ENCODE measurements around the gene FUBP1.
"Not testable (repeated sequence)": the region's sequence is repeated elsewhere in the genome, so short reads cannot be mapped to it uniquely, and the experiment has no call there.

The FUBP1 gene

GRCh38 chr1:77987919-77988318 lies 9.0 kb upstream of the FUBP1 start:
- no peak for DNase-seq

- DNase-seq = no peak
These were observed 7.9 kb upstream of the FUBP1 start for GRCh38 chr1:77986810-77987209.

GRCh38 chr1:77984629-77985028 lies 5.8 kb upstream of the FUBP1 start:
- DNase-seq = no peak

DNA sequence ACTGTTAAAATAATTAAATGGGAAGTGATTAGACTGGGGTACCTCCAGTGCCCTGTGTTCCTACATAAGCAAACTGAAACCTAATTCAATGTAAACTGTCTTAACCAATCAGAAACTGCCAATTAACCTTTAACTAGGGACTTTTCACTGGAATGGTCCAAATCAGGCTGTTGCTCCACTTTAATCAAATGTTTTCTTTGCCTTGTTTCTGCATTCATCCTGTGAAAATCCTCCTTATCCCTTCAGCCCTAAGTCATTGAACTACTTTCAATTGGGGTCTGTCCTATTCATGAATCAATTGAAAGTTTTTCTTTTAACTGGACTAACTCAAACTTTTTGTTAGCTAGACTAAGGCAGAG lies 5.1 kb upstream of the FUBP1 start:
- DNase-seq = no peak

DNA sequence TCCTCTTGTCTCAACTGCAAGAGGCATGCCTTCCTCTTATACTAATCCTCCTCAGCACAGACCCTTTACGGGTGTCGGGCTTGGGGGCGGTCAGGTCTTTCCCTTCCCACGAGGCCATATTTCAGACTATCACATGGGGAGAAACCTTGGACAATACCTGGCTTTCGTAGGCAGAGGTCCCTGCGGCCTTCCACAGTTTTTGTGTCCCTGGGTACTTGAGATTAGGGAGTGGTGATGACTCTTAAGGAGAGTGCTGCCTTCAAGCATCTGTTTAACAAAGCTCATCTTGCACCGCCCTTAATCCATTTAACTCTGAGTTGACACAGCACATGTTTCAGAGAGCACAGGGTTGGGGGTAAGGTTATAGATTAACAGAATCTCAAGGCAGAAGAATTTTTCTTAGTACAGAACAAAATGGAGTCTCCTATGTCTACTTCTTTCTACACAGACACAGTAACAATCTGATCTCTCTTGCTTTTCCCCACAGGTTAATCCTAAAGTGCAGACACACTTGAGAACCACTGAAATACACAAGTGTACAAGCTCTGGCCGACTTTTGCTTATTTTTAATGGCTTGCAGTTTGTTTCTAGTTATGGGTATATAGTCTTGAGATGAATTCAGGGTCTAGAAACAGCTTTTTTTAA lies 4.6 kb upstream of the FUBP1 start:
- not testable (repeated sequence) for DNase-seq

GRCh38 chr1:77978293-77978968 lies 441 bp downstream of the FUBP1 start:
- DNase-seq = peak; percentile 57

- DNase-seq = no peak
These were observed 931 bp downstream of the FUBP1 start for GRCh38 chr1:77977989-77978292.

DNA sequence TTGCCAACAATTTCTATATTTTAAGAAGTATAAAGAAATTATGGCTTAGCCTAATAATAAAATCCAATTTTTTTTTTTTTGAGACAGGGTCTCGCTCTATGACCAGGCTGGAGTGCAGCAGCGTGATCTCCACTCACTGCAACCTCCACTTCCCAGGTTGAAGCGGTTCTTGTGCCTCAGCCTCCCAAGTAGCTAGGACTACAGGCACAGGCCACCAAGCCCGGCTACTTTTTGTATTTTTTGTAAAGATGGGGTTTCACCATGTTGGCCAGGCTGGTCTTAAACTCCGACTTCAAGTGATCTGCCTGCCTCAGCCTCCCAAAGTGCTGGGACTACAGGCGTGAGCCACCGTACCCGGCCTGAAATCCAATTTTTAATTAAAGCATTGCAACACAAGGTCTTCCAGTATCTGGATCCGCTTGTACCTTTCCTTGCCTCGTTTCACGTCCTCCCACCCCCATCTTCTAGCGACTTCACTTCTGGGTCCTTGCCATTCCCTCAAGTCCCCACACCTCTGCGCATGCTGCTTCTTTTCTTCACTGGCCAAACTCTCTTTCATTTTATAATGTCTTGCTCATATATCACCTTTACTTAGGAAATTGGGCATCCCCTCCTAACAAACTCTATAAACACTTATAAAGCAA lies 2.3 kb downstream of the FUBP1 start:
- DNase-seq = no peak

GRCh38 chr1:77975907-77976306 lies 3.0 kb downstream of the FUBP1 start:
- no peak for DNase-seq

GRCh38 chr1:77975386-77975785 lies 3.5 kb downstream of the FUBP1 start:
- no peak for DNase-seq

DNA sequence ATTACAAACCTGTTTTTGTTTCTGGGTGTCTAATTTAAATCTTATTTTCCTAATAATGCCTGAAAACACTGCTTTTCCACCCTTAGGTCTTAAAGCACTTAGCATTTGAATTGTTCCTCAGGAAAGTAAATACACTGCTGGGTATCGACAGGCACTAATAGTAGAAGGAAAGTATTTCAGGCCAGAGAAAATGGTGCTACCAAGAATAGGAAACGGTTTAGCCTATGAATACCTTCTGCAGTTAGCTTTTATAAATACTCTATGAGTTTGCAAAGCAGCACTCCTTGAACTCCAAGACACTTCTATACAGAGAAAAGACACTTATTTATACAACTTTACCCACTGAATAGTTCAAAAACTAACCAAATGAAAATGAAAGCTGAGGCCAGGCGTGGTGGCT lies 6.8 kb downstream of the FUBP1 start:
- no peak for DNase-seq

DNA sequence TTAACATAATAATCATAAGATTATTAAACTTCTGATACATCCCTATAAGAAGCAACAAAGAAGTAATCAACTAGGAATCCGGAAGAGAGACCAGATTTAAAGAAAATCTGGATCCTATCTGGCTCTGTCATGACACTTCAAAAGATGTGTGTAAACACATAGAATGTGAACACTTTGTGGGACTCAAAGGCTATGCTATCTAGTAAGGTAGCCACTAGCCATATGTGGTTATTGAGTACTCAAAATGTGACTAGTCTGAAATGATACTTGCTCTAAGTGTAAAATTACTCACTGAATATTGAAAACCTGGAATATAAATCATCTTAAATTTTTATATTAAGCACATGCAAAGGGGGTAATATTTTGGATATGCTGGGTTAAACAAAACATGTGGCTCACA lies 8.7 kb downstream of the FUBP1 start:
- no peak for DNase-seq

DNA sequence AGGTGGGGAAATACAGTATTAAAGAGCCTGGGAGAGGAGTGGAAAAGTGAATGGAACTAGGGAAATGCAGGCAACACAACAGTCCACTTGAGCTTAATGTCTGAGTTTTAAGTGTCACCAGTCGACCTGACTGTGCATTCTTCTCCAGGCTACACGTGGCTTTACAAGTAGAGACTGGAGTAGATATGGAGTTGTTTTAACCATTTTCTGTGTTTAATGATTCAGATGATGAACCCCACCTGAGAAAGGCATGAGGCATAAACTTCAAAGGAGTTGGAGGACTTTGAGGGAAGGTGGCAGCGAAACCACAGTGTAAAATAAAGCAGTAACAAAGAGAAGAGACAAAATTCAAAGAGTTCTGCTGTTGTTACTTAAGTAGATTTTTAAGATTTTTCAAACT lies 12.6 kb downstream of the FUBP1 start:
- DNase-seq = no peak

DNA sequence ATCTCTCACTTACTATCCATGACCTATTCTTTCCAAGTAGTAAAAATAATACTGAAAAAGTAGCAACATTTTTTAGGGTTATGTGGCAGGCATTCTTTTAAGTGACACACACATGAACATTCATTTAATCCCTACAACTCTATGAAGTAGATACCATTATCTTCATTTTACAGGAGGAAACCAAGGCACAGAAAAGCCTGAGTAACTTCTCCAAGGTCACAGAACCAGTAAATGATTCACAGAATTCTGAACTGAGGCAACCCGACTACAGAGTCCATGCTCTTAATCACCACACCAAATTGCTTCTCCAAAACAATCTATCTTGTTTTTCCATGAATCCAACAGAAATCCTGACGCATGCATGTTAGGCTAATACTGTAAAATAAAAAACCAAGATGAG lies 17.5 kb downstream of the FUBP1 start:
- no peak for DNase-seq

- DNase-seq = no peak
These were observed 20.0 kb downstream of the FUBP1 start for GRCh38 chr1:77958850-77959249.

- DNase-seq = no peak
These were observed 20.5 kb downstream of the FUBP1 start for GRCh38 chr1:77958391-77958790.

DNA sequence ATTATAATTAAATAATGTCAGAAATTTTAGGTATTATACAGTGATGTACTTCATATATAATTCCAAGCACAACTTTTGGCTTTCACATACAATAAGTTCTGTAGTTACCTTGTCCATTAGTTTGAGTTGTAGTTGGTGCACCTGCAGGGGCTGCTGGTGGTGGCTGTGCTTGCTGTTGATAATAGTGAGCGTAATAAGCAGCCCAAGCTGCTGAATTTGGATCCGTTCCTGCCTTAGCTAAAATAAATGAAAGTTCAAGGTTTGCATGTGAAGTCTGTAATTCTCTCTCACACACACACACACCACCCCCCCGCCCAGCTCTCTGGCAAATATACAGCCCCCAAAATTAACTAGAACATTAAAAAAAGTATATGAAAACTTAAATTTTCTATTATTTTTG lies 22.4 kb downstream of the FUBP1 start:
- no peak for DNase-seq

DNA sequence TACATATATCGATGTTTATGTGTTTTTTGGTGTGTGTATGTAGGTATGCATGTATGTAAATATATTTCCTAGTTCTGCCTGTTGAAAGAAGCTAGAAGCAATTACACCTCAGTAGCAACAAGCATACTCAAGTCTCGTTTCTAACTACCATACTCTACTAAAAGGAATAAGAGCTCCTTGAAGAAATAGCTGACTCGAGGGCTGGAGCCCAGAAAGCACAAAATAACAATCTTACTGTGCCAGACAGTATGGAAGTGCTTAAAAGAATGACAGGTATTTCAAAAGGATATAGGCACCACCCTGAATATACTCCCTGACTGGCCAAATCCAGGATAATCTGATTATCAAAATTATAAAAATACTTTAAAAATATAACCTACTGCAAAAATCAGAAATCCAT lies 23.2 kb downstream of the FUBP1 start:
- no peak for DNase-seq

DNA sequence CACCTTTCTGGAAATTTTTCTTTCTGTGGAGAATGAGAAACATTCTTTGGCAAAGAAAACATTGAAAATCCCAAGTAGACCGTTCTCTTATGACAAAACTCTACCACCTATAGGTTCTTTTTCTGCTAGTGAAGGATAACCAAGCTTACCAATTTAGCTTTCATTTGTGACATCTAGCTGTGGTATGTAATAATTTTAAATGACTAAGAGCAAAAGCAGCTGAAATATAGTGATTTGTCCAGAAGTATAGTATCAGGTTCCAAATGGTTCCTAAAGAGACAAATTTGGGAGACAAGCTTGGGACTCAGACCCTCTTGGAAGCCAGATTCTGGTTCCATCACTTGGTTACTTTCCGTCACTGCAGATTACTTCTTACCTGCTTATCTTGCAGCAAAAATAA lies 24.4 kb downstream of the FUBP1 start:
- no peak for DNase-seq

- no peak for DNase-seq
These were observed 25.0 kb downstream of the FUBP1 start for GRCh38 chr1:77953907-77954306.

DNA sequence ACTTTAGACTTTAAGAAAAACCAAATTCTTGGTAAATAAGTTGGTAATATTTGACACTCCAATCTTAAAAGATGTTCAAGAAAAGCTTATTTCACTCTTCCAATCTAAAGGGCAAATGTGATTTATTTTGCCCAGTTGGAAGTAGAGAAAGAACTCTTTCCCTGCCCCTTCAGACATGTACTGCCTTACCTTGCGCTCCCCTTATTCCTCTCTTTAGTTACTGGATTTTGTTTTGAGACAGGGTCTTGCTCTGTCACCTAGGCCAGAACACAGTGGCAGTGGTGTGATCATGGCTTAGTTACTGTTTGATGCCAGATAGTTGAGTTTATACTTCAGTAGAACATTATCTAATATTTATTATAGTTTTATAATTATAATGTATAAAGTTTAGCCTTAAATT lies 27.5 kb downstream of the FUBP1 start:
- no peak for DNase-seq

DNA sequence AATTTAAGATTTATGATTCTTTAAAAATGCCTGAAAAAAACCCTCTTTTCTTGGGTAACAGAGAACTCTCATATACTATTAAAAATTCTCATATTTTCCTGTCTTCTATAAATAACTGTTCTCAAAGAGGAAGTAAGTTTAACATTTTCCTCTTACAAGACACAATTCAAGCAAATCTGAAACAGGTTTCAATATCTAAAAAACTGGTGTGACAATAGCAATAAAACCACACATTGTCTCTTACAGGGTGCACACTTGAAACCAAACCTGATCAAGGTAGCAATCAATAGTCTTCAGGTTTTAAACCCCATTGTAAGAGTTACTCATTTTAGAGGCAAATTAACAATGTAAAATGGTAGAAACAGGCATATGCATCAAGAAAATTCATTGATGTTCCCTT lies 28.0 kb downstream of the FUBP1 start:
- no peak for DNase-seq

DNA sequence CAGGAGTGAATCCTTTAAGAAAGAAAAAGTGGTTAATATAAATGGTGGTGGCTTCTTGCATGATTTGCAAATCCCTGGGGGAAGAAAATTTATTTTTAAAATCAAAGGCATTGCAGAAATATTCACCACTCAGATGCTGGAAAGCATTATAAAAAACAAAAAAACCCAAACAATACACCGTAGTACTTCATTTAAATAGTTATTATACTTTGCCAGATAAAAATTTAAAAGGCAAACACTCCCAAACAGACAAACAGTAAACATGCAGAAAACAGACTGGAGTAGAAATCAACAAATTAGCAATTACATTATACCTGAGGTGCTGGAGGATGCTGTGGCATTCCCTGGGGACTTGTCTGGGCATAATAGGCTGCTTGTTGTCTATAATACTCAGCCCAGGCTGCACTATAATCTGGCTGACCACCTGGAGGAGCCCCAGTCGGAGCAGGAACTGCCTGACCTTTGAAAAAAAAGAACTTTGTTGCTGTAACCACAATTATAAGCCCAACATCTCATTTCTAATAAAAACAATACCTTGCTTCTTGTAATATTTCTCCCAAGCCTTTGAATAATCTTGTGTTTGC lies 29.9 kb downstream of the FUBP1 start:
- no peak for DNase-seq

DNA sequence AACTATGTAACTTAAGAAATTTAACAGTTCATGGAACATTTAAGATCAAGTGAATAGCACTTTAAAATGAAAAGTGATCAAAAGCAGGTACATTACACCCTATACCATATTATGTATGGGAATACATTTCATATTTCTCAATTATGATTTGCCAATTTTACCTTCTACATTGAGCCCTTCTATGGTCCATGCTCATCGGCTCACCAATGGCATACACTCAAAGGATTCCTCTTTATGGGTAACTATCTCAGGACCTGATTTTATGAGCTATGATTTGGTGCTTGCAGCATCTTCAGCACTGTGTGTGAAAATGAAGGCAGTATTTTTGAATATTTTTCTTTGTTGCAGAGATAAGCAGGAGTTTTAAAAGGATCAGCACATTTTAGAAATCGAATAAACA lies 33.5 kb downstream of the FUBP1 start:
- no peak for DNase-seq

All from effector CD8-positive, alpha-beta T cell (primary cell).